ENCODE data around the gene PWWP2A.
"Not testable (repeated sequence)": the region's sequence is repeated elsewhere in the genome, so short reads cannot be mapped to it uniquely, and the experiment has no call there.

PWWP2A gene

GRCh38 chr5:160119142-160119904, at the start of gene PWWP2A:
Gene PWWP2A (minus strand): TSS chr5:160119450. CDS start chr5:160119388, 62 bp downstream.
- peak; percentile 98 for DNase-seq

GRCh38 chr5:160167624-160168165, 48.4 kb upstream of the PWWP2A start:
- DNase-seq, result no peak

- no peak for DNase-seq
Observed at GRCh38 chr5:160166973-160167623, 47.8 kb upstream of the PWWP2A start.

- DNase-seq, result no peak
Observed at GRCh38 chr5:160166069-160166972, 47.1 kb upstream of the PWWP2A start.

- DNase-seq, result peak; percentile 56
Observed at GRCh38 chr5:160165137-160166068, 46.2 kb upstream of the PWWP2A start.

- DNase-seq, result no peak
Observed at GRCh38 chr5:160162910-160163309, 43.7 kb upstream of the PWWP2A start.

- DNase-seq, result no peak
Observed at GRCh38 chr5:160161626-160162025, 42.4 kb upstream of the PWWP2A start.

- DNase-seq, result not testable (repeated sequence)
Observed at GRCh38 chr5:160160875-160161274, 41.6 kb upstream of the PWWP2A start.

GRCh38 chr5:160159991-160160792, 40.9 kb upstream of the PWWP2A start:
- peak; percentile 33 for DNase-seq

- no peak for DNase-seq
Observed at GRCh38 chr5:160158087-160158486, 38.8 kb upstream of the PWWP2A start.

- DNase-seq, result no peak
Observed at GRCh38 chr5:160155017-160155750, 35.9 kb upstream of the PWWP2A start.

GRCh38 chr5:160152901-160153300, 33.7 kb upstream of the PWWP2A start:
- no peak for DNase-seq

- no peak for DNase-seq
Observed at GRCh38 chr5:160152287-160152686, 33.0 kb upstream of the PWWP2A start.

- DNase-seq, result no peak
Observed at GRCh38 chr5:160151017-160151416, 31.8 kb upstream of the PWWP2A start.

GRCh38 chr5:160150381-160150780, 31.1 kb upstream of the PWWP2A start:
- DNase-seq, result no peak

GRCh38 chr5:160144436-160144835, 25.2 kb upstream of the PWWP2A start:
- DNase-seq, result not testable (repeated sequence)

- no peak for DNase-seq
Observed at GRCh38 chr5:160134332-160134731, 15.1 kb upstream of the PWWP2A start.

GRCh38 chr5:160133918-160134304, 14.7 kb upstream of the PWWP2A start:
- no peak for DNase-seq

GRCh38 chr5:160133071-160133917, 14.0 kb upstream of the PWWP2A start:
- DNase-seq, result peak; percentile 42
